ENCODE results near the gene KIF25.

Gene KIF25

DNA sequence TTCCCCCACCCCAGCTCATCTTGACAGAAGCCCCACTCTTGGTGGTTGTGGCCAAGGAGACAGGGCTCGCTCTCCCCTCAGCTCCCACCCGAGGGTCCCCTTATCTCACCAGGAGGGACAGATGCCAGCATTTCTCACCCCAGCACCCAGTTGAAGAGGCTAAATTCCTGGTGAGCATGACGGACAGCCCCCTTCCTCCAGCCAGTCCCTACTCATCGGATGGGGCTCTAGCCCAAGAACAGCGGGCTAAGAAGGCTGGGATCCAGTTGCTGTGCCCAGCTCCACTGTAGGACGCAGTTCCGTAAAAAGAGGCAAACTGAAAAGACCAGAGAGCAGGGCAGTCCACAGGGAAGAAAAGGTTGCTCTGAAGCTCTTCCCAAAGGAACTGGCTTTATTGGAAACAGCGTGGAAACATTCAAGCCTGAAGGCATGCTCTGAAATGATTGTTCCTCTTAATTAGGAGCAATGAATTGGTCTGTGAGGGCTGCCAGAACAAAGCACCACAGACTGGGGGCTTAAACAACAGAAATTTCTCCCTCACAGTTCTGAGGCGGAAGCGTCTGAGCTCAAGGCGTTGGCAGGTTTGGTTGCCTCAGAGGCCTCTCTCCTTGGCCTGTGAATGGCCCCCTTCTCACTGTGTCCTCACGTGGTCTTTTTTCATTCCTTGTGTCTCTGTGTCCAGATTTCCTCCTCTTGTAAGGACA lies 17.9 kb upstream of the KIF25 start:
- peak overlapping the region; percentile 86 for H2BK5ac ChIP-seq (ENCODE audit: low read length)
- H3K79me1 ChIP-seq (ENCODE audit: low read length), result no peaks in the 10 kb centered on the region
- no peaks in the 10 kb centered on the region for H3K27me3 ChIP-seq (ENCODE audit: insufficient read depth, low read length, poor library complexity)
- peaks cover 6% of the 10 kb centered on the region for H3K4me1 ChIP-seq (ENCODE audit: control insufficient read depth, low read depth, low read length)
- DNase-seq, result peak; percentile 60
- H2BK120ac ChIP-seq (ENCODE audit: low read depth, low read length), result no peak overlapping the region
- no peak overlapping the region for H3K4ac ChIP-seq (ENCODE audit: low read depth, low read length)
- no peak overlapping the region for H4K8ac ChIP-seq (ENCODE audit: low read depth, low read length)
- peak overlapping the region; percentile 32 for H3K9ac ChIP-seq (ENCODE audit: low read length)
- H3K4me2 ChIP-seq (ENCODE audit: low read length), result no peak overlapping the region
- WGBS (ENCODE audit: extremely low coverage, insufficient coverage, low lambda C conversion rate), result no CpG with 5 or more reads among the region's 12 CpGs
- peak overlapping the region; percentile 76 for H3K56ac ChIP-seq (ENCODE audit: low read length)
- peak overlapping the region; percentile 76 for H2AK5ac ChIP-seq (ENCODE audit: low read length)
- no peak overlapping the region for H3K4me3 ChIP-seq (ENCODE audit: low read length)
- H2BK15ac ChIP-seq (replicated peaks; ENCODE audit: low read depth), result no peak overlapping the region
- H3K79me2 ChIP-seq (ENCODE audit: control insufficient read depth, insufficient read depth, low read length), result no peaks in the 10 kb centered on the region
- H3K18ac ChIP-seq (ENCODE audit: low read length), result peak overlapping the region; percentile 2
- H3K27ac ChIP-seq (ENCODE audit: low read depth, low read length), result peak overlapping the region; percentile 66
- H4K5ac ChIP-seq (ENCODE audit: low read length), result peak overlapping the region; percentile 33
- no peaks in the 10 kb centered on the region for H3K36me3 ChIP-seq (ENCODE audit: control insufficient read depth, insufficient read depth, low read length)
- no peak overlapping the region for H3K23ac ChIP-seq (ENCODE audit: low read length)

- no CpG with 5 or more reads among the region's 3 CpGs for WGBS (ENCODE audit: extremely low coverage, insufficient coverage, low lambda C conversion rate)
- Histone ChIP-seq H2BK15ac (replicated peaks; ENCODE audit: low read depth) (no peak overlapping the region), H3K27ac (ENCODE audit: low read depth, low read length) (no peak overlapping the region), H3K23ac (ENCODE audit: low read length) (no peak overlapping the region), H2AK5ac (ENCODE audit: low read length) (no peak overlapping the region), H3K18ac (ENCODE audit: low read length) (no peak overlapping the region), H3K4me2 (ENCODE audit: low read length) (no peak overlapping the region), H2BK120ac (ENCODE audit: low read depth, low read length) (no peak overlapping the region), H3K4me3 (ENCODE audit: low read length) (no peak overlapping the region), H3K4me1 (ENCODE audit: control insufficient read depth, low read depth, low read length) (peaks cover 6% of the 10 kb centered on the region), H3K79me2 (ENCODE audit: control insufficient read depth, insufficient read depth, low read length) (no peaks in the 10 kb centered on the region), H4K8ac (ENCODE audit: low read depth, low read length) (no peak overlapping the region), H3K56ac (ENCODE audit: low read length) (no peak overlapping the region), H3K27me3 (ENCODE audit: insufficient read depth, low read length, poor library complexity) (no peaks in the 10 kb centered on the region), H2BK5ac (ENCODE audit: low read length) (no peak overlapping the region), H3K9ac (ENCODE audit: low read length) (no peak overlapping the region), H3K4ac (ENCODE audit: low read depth, low read length) (no peak overlapping the region), H3K36me3 (ENCODE audit: control insufficient read depth, insufficient read depth, low read length) (no peaks in the 10 kb centered on the region), H4K5ac (ENCODE audit: low read length) (no peak overlapping the region), H3K79me1 (ENCODE audit: low read length) (no peaks in the 10 kb centered on the region)
- no peak for DNase-seq
Measured at GRCh38 chr6:167980911-167981580, 16.4 kb upstream of the KIF25 start.

DNA sequence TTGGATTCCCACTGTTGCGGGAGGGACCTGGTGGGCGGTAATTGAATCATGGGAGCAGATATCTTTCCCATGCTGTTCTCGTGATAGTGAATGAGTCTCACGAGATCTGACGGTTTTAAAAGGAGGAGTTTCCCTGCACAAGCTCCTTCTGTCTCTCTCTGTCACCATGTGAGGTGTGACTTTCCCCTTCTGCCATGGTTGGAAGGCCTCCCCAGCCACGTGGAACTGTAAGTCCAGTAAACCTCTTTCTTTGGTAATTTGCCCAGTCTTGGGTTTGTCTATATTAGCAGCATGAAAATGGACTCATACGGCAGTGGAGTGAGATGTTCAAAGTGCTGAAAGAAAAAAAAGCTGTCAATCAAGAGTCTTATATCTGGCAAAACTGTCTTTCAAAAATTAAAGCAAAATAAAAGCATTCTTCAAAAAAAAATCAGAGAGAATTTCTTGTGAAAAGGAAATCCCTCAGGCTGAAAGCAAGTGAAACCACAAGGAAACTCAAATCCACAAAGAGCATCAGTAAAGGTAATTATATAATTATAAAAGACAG lies 15.5 kb upstream of the KIF25 start:
- H3K56ac ChIP-seq (ENCODE audit: low read length), result no peak overlapping the region
- H3K4ac ChIP-seq (ENCODE audit: low read depth, low read length), result no peak overlapping the region
- H3K4me1 ChIP-seq (ENCODE audit: control insufficient read depth, low read depth, low read length), result peaks cover 6% of the 10 kb centered on the region
- H4K5ac ChIP-seq (ENCODE audit: low read length), result no peak overlapping the region
- no peak overlapping the region for H3K18ac ChIP-seq (ENCODE audit: low read length)
- WGBS (ENCODE audit: extremely low coverage, insufficient coverage, low lambda C conversion rate), result no CpG with 5 or more reads among the region's 7 CpGs
- H3K79me1 ChIP-seq (ENCODE audit: low read length), result no peaks in the 10 kb centered on the region
- no peaks in the 10 kb centered on the region for H3K27me3 ChIP-seq (ENCODE audit: insufficient read depth, low read length, poor library complexity)
- H3K23ac ChIP-seq (ENCODE audit: low read length), result no peak overlapping the region
- no peak overlapping the region for H3K9ac ChIP-seq (ENCODE audit: low read length)
- H3K27ac ChIP-seq (ENCODE audit: low read depth, low read length), result no peak overlapping the region
- no peaks in the 10 kb centered on the region for H3K36me3 ChIP-seq (ENCODE audit: control insufficient read depth, insufficient read depth, low read length)
- H2BK5ac ChIP-seq (ENCODE audit: low read length), result no peak overlapping the region
- H2AK5ac ChIP-seq (ENCODE audit: low read length), result no peak overlapping the region
- no peaks in the 10 kb centered on the region for H3K79me2 ChIP-seq (ENCODE audit: control insufficient read depth, insufficient read depth, low read length)
- H3K4me2 ChIP-seq (ENCODE audit: low read length), result no peak overlapping the region
- no peak overlapping the region for H3K4me3 ChIP-seq (ENCODE audit: low read length)
- no peak overlapping the region for H2BK120ac ChIP-seq (ENCODE audit: low read depth, low read length)
- H2BK15ac ChIP-seq (replicated peaks; ENCODE audit: low read depth), result no peak overlapping the region
- no peak overlapping the region for H4K8ac ChIP-seq (ENCODE audit: low read depth, low read length)
- DNase-seq, result no peak

GRCh38 chr6:167984144-167984719 lies 13.2 kb upstream of the KIF25 start:
- Histone ChIP-seq H3K23ac (ENCODE audit: low read length) (no peak overlapping the region), H2BK120ac (ENCODE audit: low read depth, low read length) (no peak overlapping the region), H4K5ac (ENCODE audit: low read length) (no peak overlapping the region), H2BK5ac (ENCODE audit: low read length) (no peak overlapping the region), H2AK5ac (ENCODE audit: low read length) (no peak overlapping the region), H3K79me2 (ENCODE audit: control insufficient read depth, insufficient read depth, low read length) (no peaks in the 10 kb centered on the region), H3K4ac (ENCODE audit: low read depth, low read length) (no peak overlapping the region), H3K4me3 (ENCODE audit: low read length) (no peak overlapping the region), H3K4me1 (ENCODE audit: control insufficient read depth, low read depth, low read length) (peaks cover 5% of the 10 kb centered on the region), H3K27me3 (ENCODE audit: insufficient read depth, low read length, poor library complexity) (no peaks in the 10 kb centered on the region), H3K56ac (ENCODE audit: low read length) (no peak overlapping the region), H2BK15ac (replicated peaks; ENCODE audit: low read depth) (no peak overlapping the region), H4K8ac (ENCODE audit: low read depth, low read length) (no peak overlapping the region), H3K4me2 (ENCODE audit: low read length) (no peak overlapping the region), H3K18ac (ENCODE audit: low read length) (no peak overlapping the region), H3K27ac (ENCODE audit: low read depth, low read length) (no peak overlapping the region), H3K79me1 (ENCODE audit: low read length) (no peaks in the 10 kb centered on the region), H3K9ac (ENCODE audit: low read length) (no peak overlapping the region), H3K36me3 (ENCODE audit: control insufficient read depth, insufficient read depth, low read length) (no peaks in the 10 kb centered on the region)
- no peak for DNase-seq
- WGBS (ENCODE audit: extremely low coverage, insufficient coverage, low lambda C conversion rate), result no CpG with 5 or more reads among the region's 11 CpGs

- Histone ChIP-seq H3K4me3 (ENCODE audit: low read length) (no peak overlapping the region), H3K4ac (ENCODE audit: low read depth, low read length) (no peak overlapping the region), H3K4me1 (ENCODE audit: control insufficient read depth, low read depth, low read length) (no peaks in the 10 kb centered on the region), H2BK120ac (ENCODE audit: low read depth, low read length) (no peak overlapping the region), H4K5ac (ENCODE audit: low read length) (no peak overlapping the region), H2BK5ac (ENCODE audit: low read length) (no peak overlapping the region), H3K79me1 (ENCODE audit: low read length) (no peaks in the 10 kb centered on the region), H3K27me3 (ENCODE audit: insufficient read depth, low read length, poor library complexity) (no peaks in the 10 kb centered on the region), H2AK5ac (ENCODE audit: low read length) (no peak overlapping the region), H3K36me3 (ENCODE audit: control insufficient read depth, insufficient read depth, low read length) (no peaks in the 10 kb centered on the region), H3K23ac (ENCODE audit: low read length) (no peak overlapping the region), H3K18ac (ENCODE audit: low read length) (no peak overlapping the region), H3K27ac (ENCODE audit: low read depth, low read length) (no peak overlapping the region), H3K9ac (ENCODE audit: low read length) (no peak overlapping the region), H3K4me2 (ENCODE audit: low read length) (no peak overlapping the region), H4K8ac (ENCODE audit: low read depth, low read length) (no peak overlapping the region), H3K56ac (ENCODE audit: low read length) (no peak overlapping the region), H3K79me2 (ENCODE audit: control insufficient read depth, insufficient read depth, low read length) (no peaks in the 10 kb centered on the region), H2BK15ac (replicated peaks; ENCODE audit: low read depth) (no peak overlapping the region)
- DNase-seq, result no peak
- no CpG with 5 or more reads among the region's 13 CpGs for WGBS (ENCODE audit: extremely low coverage, insufficient coverage, low lambda C conversion rate)
Measured at GRCh38 chr6:167984876-167985604, 12.4 kb upstream of the KIF25 start.

Data from mesendoderm (in vitro differentiated cells).